ENCODE measurements around the gene MTFP1.

- TF ChIP-seq CTCF (IDR thresholded peaks at IDR 0.05) = no peak
- no peak for TF ChIP-seq EZH2 (IDR thresholded peaks at IDR 0.05; ENCODE audit: borderline replicate concordance, insufficient read depth, low read depth, low read length, poor library complexity, severe bottlenecking)
These were observed 12.6 kb upstream of the MTFP1 start for GRCh38 chr22:30413001-30413400.

All from B cell (primary cell).